Activated CD8-positive, alpha-beta T cell treated with anti-CD3 and anti-CD28 coated beads, Interleukin-2, amount 10 ng/mL, durations not matched to agents 7 days and 5 days (primary cell): Measurements from ENCODE around the gene B3GAT1. TPM values are rescaled to one million over a fixed set of nuclear protein-coding genes. Genes with fewer than 3 reads are reported as not detected.
A peak's percentile ranks its signal among the peaks of the same experiment; 100 is the strongest.
"Not testable (repeated sequence)": the region's sequence is repeated elsewhere in the genome, so short reads cannot be mapped to it uniquely, and the experiment has no call there.

Source experiments
- ATAC-seq: fragments of 150-1000 bp; cut with Tn5 transposase; one replicate; pipeline ENCODE4 v1.10.0; 2021; ENCODE audit warnings: moderate library complexity
- CTCF ChIA-PET: fragments of 350-600 bp; sonication (Branson Sonifier 250); formaldehyde crosslinking; loops from one replicate; lab custom pipeline; 2021; ENCODE audit warnings: antibody characterized with exemption; lab: Charles Lee
- POLR2A ChIA-PET: fragments of 350-600 bp; sonication (Branson Sonifier 250); formaldehyde crosslinking; loops from one replicate; lab custom pipeline; 2021; ENCODE audit warnings: antibody characterized with exemption; lab: Charles Lee
- DNase-seq: peaks from one replicate; pipeline ENCODE4 v3.0.0-alpha.2; 2020
- H3K27ac Mint-ChIP-seq: one replicate; pipeline ENCODE4 v1.8.0; 2021; ENCODE audit warnings: mild to moderate bottlenecking, mixed read lengths
- H3K27me3 Mint-ChIP-seq: one replicate; pipeline ENCODE4 v1.8.0; 2021; ENCODE audit warnings: low read depth, mixed read lengths
- H3K36me3 Mint-ChIP-seq: one replicate; pipeline ENCODE4 v1.8.0; 2021; ENCODE audit warnings: low read depth, mixed read lengths
- H3K4me1 Mint-ChIP-seq: one replicate; pipeline ENCODE4 v1.8.0; 2021; ENCODE audit warnings: low read depth, mixed read lengths
- H3K4me3 Mint-ChIP-seq: one replicate; pipeline ENCODE4 v1.8.0; 2021; ENCODE audit warnings: mild to moderate bottlenecking, mixed read lengths
- H3K9me3 Mint-ChIP-seq: one replicate; pipeline ENCODE4 v1.8.0; 2022; ENCODE audit warnings: mixed read lengths; ENCODE audit not compliant: insufficient read depth
- total RNA-seq, 2 experiments: library from RNA; stranded (reverse); gene quantifications; one replicate each; pipeline ENCODE4 v1.2.3, GENCODE V29; 2021

Gene B3GAT1
- under 1 TPM; 0.13 to 0.31 TPM for total RNA-seq

GRCh38 chr11:134412203-134413042 lies at the start of gene B3GAT1:
Gene B3GAT1, minus strand, starts transcription at chr11:134412242. Its CDS starts 24,583 bp downstream, at chr11:134387659.
- no peak within 1 kb of the TSS for H3K27ac Mint-ChIP-seq
- H3K36me3 Mint-ChIP-seq, result no peaks in the 10 kb centered on the region
- peak within 1 kb of the TSS; percentile 36 for H3K4me3 Mint-ChIP-seq
- DNase-seq, result peak; percentile 24
- ChIA-PET POLR2A (no interaction called here), CTCF (no interaction called here)
- no peaks in the 10 kb centered on the region for H3K9me3 Mint-ChIP-seq
- H3K27me3 Mint-ChIP-seq, result peaks cover 65% of the 10 kb centered on the region
- H3K4me1 Mint-ChIP-seq, result peaks cover 11% of the 10 kb centered on the region
- peak; percentile 54 for ATAC-seq

GRCh38 chr11:134461621-134462020 lies 49.6 kb upstream of the B3GAT1 start:
- CTCF ChIA-PET, result no interaction called here
- POLR2A ChIA-PET, result no interaction called here
- Mint-ChIP-seq H3K27ac (no peak overlapping the region), H3K27me3 (peaks cover 13% of the 10 kb centered on the region), H3K4me3 (no peak overlapping the region), H3K4me1 (no peaks in the 10 kb centered on the region), H3K36me3 (no peaks in the 10 kb centered on the region), H3K9me3 (no peaks in the 10 kb centered on the region)
- no peak for DNase-seq
- no peak for ATAC-seq

GRCh38 chr11:134460881-134461280 lies 48.8 kb upstream of the B3GAT1 start:
- no peak for DNase-seq
- Mint-ChIP-seq H3K4me1 (no peaks in the 10 kb centered on the region), H3K27me3 (peaks cover 12% of the 10 kb centered on the region), H3K27ac (no peak overlapping the region), H3K4me3 (no peak overlapping the region), H3K36me3 (no peaks in the 10 kb centered on the region), H3K9me3 (no peaks in the 10 kb centered on the region)
- POLR2A ChIA-PET, result no interaction called here
- ATAC-seq, result no peak
- CTCF ChIA-PET, result no interaction called here

- POLR2A ChIA-PET, result no interaction called here
- Mint-ChIP-seq H3K9me3 (no peaks in the 10 kb centered on the region), H3K4me3 (no peak overlapping the region), H3K27ac (no peak overlapping the region), H3K4me1 (no peaks in the 10 kb centered on the region), H3K36me3 (no peaks in the 10 kb centered on the region), H3K27me3 (peaks cover 6% of the 10 kb centered on the region)
- DNase-seq (no peak), ATAC-seq (no peak)
- CTCF ChIA-PET, result no interaction called here
These were observed 48.1 kb upstream of the B3GAT1 start for GRCh38 chr11:134460062-134460561.

- no peaks in the 10 kb centered on the region for H3K36me3 Mint-ChIP-seq
These were observed 47.4 kb upstream of the B3GAT1 start for GRCh38 chr11:134459246-134460061.

GRCh38 chr11:134457411-134458007 lies 45.5 kb upstream of the B3GAT1 start:
- POLR2A ChIA-PET, H3K9me3 Mint-ChIP-seq, H3K27me3 Mint-ChIP-seq, CTCF ChIA-PET, H3K4me1 Mint-ChIP-seq, H3K4me3 Mint-ChIP-seq, ATAC-seq, H3K27ac Mint-ChIP-seq, DNase-seq, H3K36me3 Mint-ChIP-seq: not testable (repeated sequence)

More at GRCh38 chr11:134459246-134460061, 47.4 kb upstream of the B3GAT1 start:
- H3K9me3 Mint-ChIP-seq, result no peaks in the 10 kb centered on the region
- H3K4me1 Mint-ChIP-seq, result no peaks in the 10 kb centered on the region
- DNase-seq (no peak), ATAC-seq (no peak)
- POLR2A ChIA-PET, result no interaction called here
- peaks cover 4% of the 10 kb centered on the region for H3K27me3 Mint-ChIP-seq
- CTCF ChIA-PET, result no interaction called here
- H3K27ac Mint-ChIP-seq, result no peak overlapping the region
- H3K4me3 Mint-ChIP-seq, result no peak overlapping the region

- H3K27ac Mint-ChIP-seq, result no peak overlapping the region
These were observed 43.5 kb upstream of the B3GAT1 start for GRCh38 chr11:134455516-134455915.

GRCh38 chr11:134454146-134454690 lies 42.2 kb upstream of the B3GAT1 start:
- no peaks in the 10 kb centered on the region for H3K9me3 Mint-ChIP-seq
- ChIA-PET POLR2A (no interaction called here), CTCF (interaction anchor here (0.7 kb wide), 1 partner anchor 105 kb away, joined by 3 read pairs; no protein-coding TSS in a partner anchor)
- no peak overlapping the region for H3K27ac Mint-ChIP-seq
- H3K4me1 Mint-ChIP-seq, result no peaks in the 10 kb centered on the region
- H3K4me3 Mint-ChIP-seq, result no peak overlapping the region
- no peaks in the 10 kb centered on the region for H3K27me3 Mint-ChIP-seq
- no peaks in the 10 kb centered on the region for H3K36me3 Mint-ChIP-seq
- DNase-seq (no peak), ATAC-seq (no peak)

More at GRCh38 chr11:134455516-134455915, 43.5 kb upstream of the B3GAT1 start:
- Mint-ChIP-seq H3K9me3 (no peaks in the 10 kb centered on the region), H3K27me3 (no peaks in the 10 kb centered on the region), H3K4me1 (no peaks in the 10 kb centered on the region), H3K4me3 (no peak overlapping the region), H3K36me3 (no peaks in the 10 kb centered on the region)
- DNase-seq, result no peak
- POLR2A ChIA-PET, result no interaction called here
- CTCF ChIA-PET, result no interaction called here
- ATAC-seq, result no peak

GRCh38 chr11:134453441-134453840 lies 41.4 kb upstream of the B3GAT1 start:
- no peaks in the 10 kb centered on the region for H3K36me3 Mint-ChIP-seq

GRCh38 chr11:134452838-134453155 lies 40.8 kb upstream of the B3GAT1 start:
- Mint-ChIP-seq H3K9me3 (no peaks in the 10 kb centered on the region), H3K4me3 (no peak overlapping the region), H3K27me3 (no peaks in the 10 kb centered on the region), H3K36me3 (no peaks in the 10 kb centered on the region), H3K4me1 (no peaks in the 10 kb centered on the region), H3K27ac (no peak overlapping the region)
- CTCF ChIA-PET, result no interaction called here
- DNase-seq, result no peak
- POLR2A ChIA-PET, result no interaction called here
- no peak for ATAC-seq

More at GRCh38 chr11:134453441-134453840, 41.4 kb upstream of the B3GAT1 start:
- POLR2A ChIA-PET, result no interaction called here
- H3K4me1 Mint-ChIP-seq, result no peaks in the 10 kb centered on the region
- ATAC-seq, result no peak
- no peak overlapping the region for H3K4me3 Mint-ChIP-seq
- H3K9me3 Mint-ChIP-seq, result no peaks in the 10 kb centered on the region
- no peaks in the 10 kb centered on the region for H3K27me3 Mint-ChIP-seq
- no peak for DNase-seq
- CTCF ChIA-PET, result no interaction called here
- no peak overlapping the region for H3K27ac Mint-ChIP-seq

GRCh38 chr11:134452026-134452837 lies 40.2 kb upstream of the B3GAT1 start:
- Mint-ChIP-seq H3K4me1 (no peaks in the 10 kb centered on the region), H3K4me3 (no peak overlapping the region), H3K36me3 (no peaks in the 10 kb centered on the region), H3K27ac (no peak overlapping the region), H3K9me3 (no peaks in the 10 kb centered on the region), H3K27me3 (no peaks in the 10 kb centered on the region)
- ChIA-PET CTCF (no interaction called here), POLR2A (no interaction called here)
- ATAC-seq, result no peak
- no peak for DNase-seq
